ENCODE measurements around the gene CSNK2A1.

Gene CSNK2A1

DNA sequence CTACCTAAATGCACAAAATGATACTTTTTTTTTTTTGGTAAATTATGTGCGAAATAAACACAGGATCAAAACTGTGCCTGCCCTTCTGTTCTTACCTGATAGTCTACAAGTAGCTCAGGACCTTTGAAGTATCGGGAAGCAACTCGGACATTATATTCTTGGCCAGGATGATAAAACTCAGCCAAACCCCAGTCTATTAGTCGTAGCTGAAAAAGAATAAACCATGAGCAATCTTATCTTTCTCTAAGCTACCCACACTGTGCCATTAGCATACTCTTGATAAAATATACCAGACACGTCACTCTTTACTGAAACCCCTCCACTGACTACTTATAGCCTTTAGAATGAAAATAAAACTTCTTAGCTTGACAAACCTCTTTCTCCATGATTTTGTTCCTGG lies 51.4 kb downstream of the CSNK2A1 start:
- Histone ChIP-seq H3K9ac (ENCODE audit: low read length) (no peak overlapping the region), H3K79me2 (ENCODE audit: insufficient read depth, low read length) (no peaks in the 10 kb centered on the region), H3K9me3 (ENCODE audit: insufficient read depth, low read length) (no peaks in the 10 kb centered on the region), H3F3A (ENCODE audit: insufficient read depth) (no peaks in the 10 kb centered on the region), H2AFZ (ENCODE audit: low read depth, low read length, severe bottlenecking) (no peak overlapping the region), H4K20me1 (ENCODE audit: low read depth, low read length) (no peaks in the 10 kb centered on the region), H3K4me3 (ENCODE audit: insufficient read depth, low read length, poor library complexity, severe bottlenecking) (no peak overlapping the region), H3K9me2 (replicated peaks; ENCODE audit: insufficient read depth, low read length) (no peaks in the 10 kb centered on the region), H3K4me2 (ENCODE audit: low read depth, low read length, poor library complexity, severe bottlenecking) (no peak overlapping the region), H3K27me3 (ENCODE audit: low read length) (no peaks in the 10 kb centered on the region), H3K27ac (ENCODE audit: low read depth, low read length) (no peak overlapping the region), H3K36me3 (ENCODE audit: low read length) (peaks cover 35% of the 10 kb centered on the region)
- TF ChIP-seq EZH2phosphoT487 (conservative IDR thresholded peaks at IDR 0.05; ENCODE audit: low read length): no peak
- TF ChIP-seq, protein P1, sequence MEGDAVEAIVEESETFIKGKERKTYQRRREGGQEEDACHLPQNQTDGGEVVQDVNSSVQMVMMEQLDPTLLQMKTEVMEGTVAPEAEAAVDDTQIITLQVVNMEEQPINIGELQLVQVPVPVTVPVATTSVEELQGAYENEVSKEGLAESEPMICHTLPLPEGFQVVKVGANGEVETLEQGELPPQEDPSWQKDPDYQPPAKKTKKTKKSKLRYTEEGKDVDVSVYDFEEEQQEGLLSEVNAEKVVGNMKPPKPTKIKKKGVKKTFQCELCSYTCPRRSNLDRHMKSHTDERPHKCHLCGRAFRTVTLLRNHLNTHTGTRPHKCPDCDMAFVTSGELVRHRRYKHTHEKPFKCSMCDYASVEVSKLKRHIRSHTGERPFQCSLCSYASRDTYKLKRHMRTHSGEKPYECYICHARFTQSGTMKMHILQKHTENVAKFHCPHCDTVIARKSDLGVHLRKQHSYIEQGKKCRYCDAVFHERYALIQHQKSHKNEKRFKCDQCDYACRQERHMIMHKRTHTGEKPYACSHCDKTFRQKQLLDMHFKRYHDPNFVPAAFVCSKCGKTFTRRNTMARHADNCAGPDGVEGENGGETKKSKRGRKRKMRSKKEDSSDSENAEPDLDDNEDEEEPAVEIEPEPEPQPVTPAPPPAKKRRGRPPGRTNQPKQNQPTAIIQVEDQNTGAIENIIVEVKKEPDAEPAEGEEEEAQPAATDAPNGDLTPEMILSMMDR (IDR thresholded peaks at IDR 0.05; ENCODE audit: insufficient read depth, low read length, poor library complexity, severe bottlenecking): no peak

DNA sequence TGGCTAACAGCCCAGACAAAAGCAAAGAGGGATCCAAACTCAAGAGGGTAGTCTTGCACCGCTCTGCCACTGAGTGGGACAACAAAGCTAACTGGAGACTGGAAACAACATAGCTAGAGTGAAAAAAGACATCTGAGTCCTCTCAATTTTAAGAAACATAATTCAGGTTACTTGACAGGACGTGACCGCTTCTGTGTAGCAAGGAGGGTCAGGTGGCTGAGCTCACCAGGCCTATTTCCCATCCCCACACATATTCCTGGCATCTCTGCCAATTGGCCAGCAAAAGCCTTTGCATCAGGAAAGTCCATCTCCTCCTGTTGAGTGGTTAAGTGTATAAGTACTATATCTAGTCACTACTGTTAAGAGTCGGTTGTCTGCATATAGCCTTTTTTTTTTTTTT lies 55.9 kb downstream of the CSNK2A1 start:
- Histone ChIP-seq H4K20me1 (ENCODE audit: low read depth, low read length) (no peaks in the 10 kb centered on the region), H3K9ac (ENCODE audit: low read length) (no peak overlapping the region), H3K36me3 (ENCODE audit: low read length) (peaks cover 34% of the 10 kb centered on the region), H2AFZ (ENCODE audit: low read depth, low read length, severe bottlenecking) (no peak overlapping the region), H3K27me3 (ENCODE audit: low read length) (no peaks in the 10 kb centered on the region), H3K9me3 (ENCODE audit: insufficient read depth, low read length) (no peaks in the 10 kb centered on the region), H3K27ac (ENCODE audit: low read depth, low read length) (no peak overlapping the region), H3K79me2 (ENCODE audit: insufficient read depth, low read length) (no peaks in the 10 kb centered on the region), H3K4me2 (ENCODE audit: low read depth, low read length, poor library complexity, severe bottlenecking) (no peak overlapping the region), H3K4me3 (ENCODE audit: insufficient read depth, low read length, poor library complexity, severe bottlenecking) (no peak overlapping the region), H3F3A (ENCODE audit: insufficient read depth) (no peaks in the 10 kb centered on the region), H3K9me2 (replicated peaks; ENCODE audit: insufficient read depth, low read length) (no peaks in the 10 kb centered on the region)
- TF ChIP-seq, protein P1 (IDR thresholded peaks at IDR 0.05; ENCODE audit: insufficient read depth, low read length, poor library complexity, severe bottlenecking): no peak
- TF ChIP-seq EZH2phosphoT487 (conservative IDR thresholded peaks at IDR 0.05; ENCODE audit: low read length): no peak

GRCh38 chr20:483815-484644 lies 59.6 kb downstream of the CSNK2A1 start:
- no peaks in the 10 kb centered on the region for H3K27me3 ChIP-seq (ENCODE audit: low read length)
- no peaks in the 10 kb centered on the region for H4K20me1 ChIP-seq (ENCODE audit: low read depth, low read length)
- no peak overlapping the region for H3K4me3 ChIP-seq (ENCODE audit: insufficient read depth, low read length, poor library complexity, severe bottlenecking)
- H3K9me2 ChIP-seq (replicated peaks; ENCODE audit: insufficient read depth, low read length): no peaks in the 10 kb centered on the region
- H3K36me3 ChIP-seq (ENCODE audit: low read length): peaks cover 21% of the 10 kb centered on the region; the same call in 1 of the 2 replicates
- no peak overlapping the region for H3K27ac ChIP-seq (ENCODE audit: low read depth, low read length)
- no peaks in the 10 kb centered on the region for H3K79me2 ChIP-seq (ENCODE audit: insufficient read depth, low read length)
- TF ChIP-seq EZH2phosphoT487 (conservative IDR thresholded peaks at IDR 0.05; ENCODE audit: low read length): no peak
- TF ChIP-seq, protein P1 (IDR thresholded peaks at IDR 0.05; ENCODE audit: insufficient read depth, low read length, poor library complexity, severe bottlenecking): no peak
- H3K4me2 ChIP-seq (ENCODE audit: low read depth, low read length, poor library complexity, severe bottlenecking): no peak overlapping the region
- H3F3A ChIP-seq (ENCODE audit: insufficient read depth): peaks cover 21% of the 10 kb centered on the region; the same call in 1 of the 2 replicates
- H2AFZ ChIP-seq (ENCODE audit: low read depth, low read length, severe bottlenecking): no peak overlapping the region
- H3K9me3 ChIP-seq (ENCODE audit: insufficient read depth, low read length): no peaks in the 10 kb centered on the region
- H3K9ac ChIP-seq (ENCODE audit: low read length): no peak overlapping the region

Measured in SU-DHL-6 (cell line).